Neural crest cell (in vitro differentiated cells): Measurements from ENCODE around the gene TRIM72. TPM values are rescaled to one million over a fixed set of nuclear protein-coding genes. Genes with fewer than 3 reads are reported as not detected.
"Not testable (repeated sequence)": the region's sequence is repeated elsewhere in the genome, so short reads cannot be mapped to it uniquely, and the experiment has no call there.

Experiments used
- DNase-seq: peaks from one replicate; pipeline ENCODE4 v3.0.0; 2021; ENCODE audit warnings: low read depth, mixed read lengths, low spot score
- H3K27ac Mint-ChIP-seq: one replicate; pipeline ENCODE4 v1.8.0; 2021; ENCODE audit warnings: mild to moderate bottlenecking, mixed read lengths; ENCODE audit not compliant: unreplicated experiment
- H3K27me3 Mint-ChIP-seq: 2 replicates; pipeline ENCODE4 v1.8.0; 2021; ENCODE audit warnings: low read depth, mild to moderate bottlenecking, mixed read lengths
- H3K36me3 Mint-ChIP-seq: 2 replicates; pipeline ENCODE4 v1.8.0; 2021; ENCODE audit warnings: low read depth, mild to moderate bottlenecking, mixed read lengths
- H3K4me1 Mint-ChIP-seq: 2 replicates; pipeline ENCODE4 v1.8.0; 2021; ENCODE audit warnings: mixed read lengths
- H3K4me3 Mint-ChIP-seq: one replicate; pipeline ENCODE4 v1.8.0; 2021; ENCODE audit warnings: mild to moderate bottlenecking, mixed read lengths
- H3K9me3 Mint-ChIP-seq: 2 replicates; pipeline ENCODE4 v1.8.0; 2021; ENCODE audit warnings: mixed read lengths
- total RNA-seq: library from RNA; stranded (reverse); gene quantifications from 2 replicates; pipeline ENCODE4 v1.2.1, GENCODE V29; 2021
- TF ChIP-seq, protein P1 (sequence below): fragments of 200-600 bp; sonication (generic); conservative IDR thresholded peaks from 2 replicates; pipeline ENCODE4 v1.5.0; 2021; ENCODE audit warnings: antibody characterized with exemption, mild to moderate bottlenecking

TRIM72 gene
- total RNA-seq, 1 donor from 2014 or later: 0.05 TPM

DNA sequence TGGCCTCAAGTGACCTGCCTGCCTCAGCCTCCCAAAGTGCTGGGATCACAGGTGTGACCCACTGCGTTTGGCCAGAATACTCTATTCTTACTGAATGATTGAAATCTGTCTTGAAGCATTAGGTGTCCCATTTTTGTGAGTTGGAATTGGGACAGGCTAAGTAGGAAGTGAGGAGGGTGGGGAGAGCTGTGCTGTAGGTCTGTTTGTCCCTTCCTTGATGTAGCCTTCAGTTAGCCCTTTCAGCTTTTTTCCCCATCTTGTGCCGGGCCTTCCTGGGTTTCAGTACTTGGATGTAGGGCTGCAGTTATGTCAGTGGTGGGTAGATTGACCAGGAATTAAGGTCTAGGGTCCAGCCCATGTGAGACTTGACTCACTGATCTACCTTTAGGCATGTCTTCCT lies 20.0 kb upstream of the TRIM72 start:
- DNase-seq: no peak
- peaks cover 23% of the 10 kb centered on the region for H3K4me1 Mint-ChIP-seq
- H3K4me3 Mint-ChIP-seq: no peak overlapping the region
- peaks cover 57% of the 10 kb centered on the region for H3K36me3 Mint-ChIP-seq
- peaks cover 32% of the 10 kb centered on the region for H3K27me3 Mint-ChIP-seq
- TF ChIP-seq, protein P1, sequence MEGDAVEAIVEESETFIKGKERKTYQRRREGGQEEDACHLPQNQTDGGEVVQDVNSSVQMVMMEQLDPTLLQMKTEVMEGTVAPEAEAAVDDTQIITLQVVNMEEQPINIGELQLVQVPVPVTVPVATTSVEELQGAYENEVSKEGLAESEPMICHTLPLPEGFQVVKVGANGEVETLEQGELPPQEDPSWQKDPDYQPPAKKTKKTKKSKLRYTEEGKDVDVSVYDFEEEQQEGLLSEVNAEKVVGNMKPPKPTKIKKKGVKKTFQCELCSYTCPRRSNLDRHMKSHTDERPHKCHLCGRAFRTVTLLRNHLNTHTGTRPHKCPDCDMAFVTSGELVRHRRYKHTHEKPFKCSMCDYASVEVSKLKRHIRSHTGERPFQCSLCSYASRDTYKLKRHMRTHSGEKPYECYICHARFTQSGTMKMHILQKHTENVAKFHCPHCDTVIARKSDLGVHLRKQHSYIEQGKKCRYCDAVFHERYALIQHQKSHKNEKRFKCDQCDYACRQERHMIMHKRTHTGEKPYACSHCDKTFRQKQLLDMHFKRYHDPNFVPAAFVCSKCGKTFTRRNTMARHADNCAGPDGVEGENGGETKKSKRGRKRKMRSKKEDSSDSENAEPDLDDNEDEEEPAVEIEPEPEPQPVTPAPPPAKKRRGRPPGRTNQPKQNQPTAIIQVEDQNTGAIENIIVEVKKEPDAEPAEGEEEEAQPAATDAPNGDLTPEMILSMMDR: no peak
- H3K9me3 Mint-ChIP-seq: no peaks in the 10 kb centered on the region
- no peak overlapping the region for H3K27ac Mint-ChIP-seq

- H3K4me1 Mint-ChIP-seq: peaks cover 31% of the 10 kb centered on the region
- TF ChIP-seq, protein P1: no peak
- no peaks in the 10 kb centered on the region for H3K9me3 Mint-ChIP-seq
- peak overlapping the region; percentile 62 for H3K4me3 Mint-ChIP-seq
- peaks cover 56% of the 10 kb centered on the region for H3K36me3 Mint-ChIP-seq
- H3K27me3 Mint-ChIP-seq: peaks cover 40% of the 10 kb centered on the region
- no peak for DNase-seq
- H3K27ac Mint-ChIP-seq: no peak overlapping the region
These were observed 19.0 kb upstream of the TRIM72 start for GRCh38 chr16:31194898-31195297.

GRCh38 chr16:31195861-31196260 lies 18.1 kb upstream of the TRIM72 start:
- H3K27ac Mint-ChIP-seq, H3K9me3 Mint-ChIP-seq, DNase-seq: not testable (repeated sequence)
- peak overlapping the region; percentile 72 for H3K4me3 Mint-ChIP-seq
- H3K36me3 Mint-ChIP-seq: peaks cover 47% of the 10 kb centered on the region
- H3K4me1 Mint-ChIP-seq: peaks cover 29% of the 10 kb centered on the region
- H3K27me3 Mint-ChIP-seq: peaks cover 40% of the 10 kb centered on the region

- peaks cover 35% of the 10 kb centered on the region for H3K4me1 Mint-ChIP-seq
- peak overlapping the region; percentile 72 for H3K4me3 Mint-ChIP-seq
- no peak overlapping the region for H3K27ac Mint-ChIP-seq
- no peak for DNase-seq
- H3K27me3 Mint-ChIP-seq: peaks cover 44% of the 10 kb centered on the region
- no peaks in the 10 kb centered on the region for H3K9me3 Mint-ChIP-seq
- H3K36me3 Mint-ChIP-seq: peaks cover 47% of the 10 kb centered on the region
- TF ChIP-seq, protein P1: no peak
These were observed 17.4 kb upstream of the TRIM72 start for GRCh38 chr16:31196324-31197088.

GRCh38 chr16:31198207-31198882 lies 15.6 kb upstream of the TRIM72 start:
- H3K4me3 Mint-ChIP-seq: peak overlapping the region; percentile 72
- H3K27me3 Mint-ChIP-seq: peaks cover 54% of the 10 kb centered on the region
- H3K4me1 Mint-ChIP-seq: peaks cover 30% of the 10 kb centered on the region
- DNase-seq: no peak
- TF ChIP-seq, protein P1: no peak
- no peaks in the 10 kb centered on the region for H3K9me3 Mint-ChIP-seq
- H3K27ac Mint-ChIP-seq: peak overlapping the region; percentile 27
- peaks cover 41% of the 10 kb centered on the region for H3K36me3 Mint-ChIP-seq
